HFFc6 (cell line): Measurements from ENCODE around the gene IL33. TPM values are rescaled to one million over a fixed set of nuclear protein-coding genes. Genes with fewer than 3 reads are reported as not detected.

Experiments
- DNase-seq: peaks from one replicate; pipeline ENCODE4 v3.0.0-alpha.2; 2018
- H3K27ac Mint-ChIP-seq: 2 replicates; pipeline ENCODE4 v1.8.0; 2020; ENCODE audit warnings: mild to moderate bottlenecking, mixed read lengths
- H3K27me3 Mint-ChIP-seq: 2 replicates; pipeline ENCODE4 v1.8.0; 2021; ENCODE audit warnings: mild to moderate bottlenecking, moderate library complexity, mixed read lengths; ENCODE audit not compliant: insufficient read depth
- H3K36me3 Mint-ChIP-seq: 2 replicates; pipeline ENCODE4 v1.8.0; 2021; ENCODE audit warnings: low read depth, mixed read lengths
- H3K4me1 Mint-ChIP-seq: 2 replicates; pipeline ENCODE4 v1.8.0; 2020; ENCODE audit warnings: low read depth, mixed read lengths
- H3K4me3 Mint-ChIP-seq: 2 replicates; pipeline ENCODE4 v1.8.0; 2020; ENCODE audit warnings: mild to moderate bottlenecking, moderate library complexity, mixed read lengths
- H3K9me3 Mint-ChIP-seq: 2 replicates; pipeline ENCODE4 v1.8.0; 2020; ENCODE audit warnings: mild to moderate bottlenecking, mixed read lengths
- total RNA-seq, 6 experiments: library from RNA; stranded (reverse); fragmentation: NEBNext Ultra II Directional; extraction: Animal tissue kit (Norgen Biotek cat#: 25700); gene quantifications; 2 replicates in 1 of 6; 3 replicates in 5 of 6; pipeline ENCODE4 v1.2.3, GENCODE V29; 2021
- TF ChIP-seq, protein P1 (sequence below): fragments of 200-600 bp; sonication (generic); IDR thresholded peaks from 2 replicates; pipeline ENCODE4 v1.5.0; 2021; ENCODE audit warnings: antibody characterized with exemption, mild to moderate bottlenecking

IL33 gene
- total RNA-seq, 6 experiments from 2014 or later: 0.09 TPM; not detected in 5

- no peaks in the 10 kb centered on the region for H3K9me3 Mint-ChIP-seq
- H3K36me3 Mint-ChIP-seq: no peaks in the 10 kb centered on the region
- no peak overlapping the region for H3K27ac Mint-ChIP-seq
- H3K4me3 Mint-ChIP-seq: no peak overlapping the region
- no peak for DNase-seq
- H3K27me3 Mint-ChIP-seq: peaks cover 10% of the 10 kb centered on the region
- TF ChIP-seq, protein P1, sequence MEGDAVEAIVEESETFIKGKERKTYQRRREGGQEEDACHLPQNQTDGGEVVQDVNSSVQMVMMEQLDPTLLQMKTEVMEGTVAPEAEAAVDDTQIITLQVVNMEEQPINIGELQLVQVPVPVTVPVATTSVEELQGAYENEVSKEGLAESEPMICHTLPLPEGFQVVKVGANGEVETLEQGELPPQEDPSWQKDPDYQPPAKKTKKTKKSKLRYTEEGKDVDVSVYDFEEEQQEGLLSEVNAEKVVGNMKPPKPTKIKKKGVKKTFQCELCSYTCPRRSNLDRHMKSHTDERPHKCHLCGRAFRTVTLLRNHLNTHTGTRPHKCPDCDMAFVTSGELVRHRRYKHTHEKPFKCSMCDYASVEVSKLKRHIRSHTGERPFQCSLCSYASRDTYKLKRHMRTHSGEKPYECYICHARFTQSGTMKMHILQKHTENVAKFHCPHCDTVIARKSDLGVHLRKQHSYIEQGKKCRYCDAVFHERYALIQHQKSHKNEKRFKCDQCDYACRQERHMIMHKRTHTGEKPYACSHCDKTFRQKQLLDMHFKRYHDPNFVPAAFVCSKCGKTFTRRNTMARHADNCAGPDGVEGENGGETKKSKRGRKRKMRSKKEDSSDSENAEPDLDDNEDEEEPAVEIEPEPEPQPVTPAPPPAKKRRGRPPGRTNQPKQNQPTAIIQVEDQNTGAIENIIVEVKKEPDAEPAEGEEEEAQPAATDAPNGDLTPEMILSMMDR: no peak
- H3K4me1 Mint-ChIP-seq: no peaks in the 10 kb centered on the region
These were observed 53.3 kb downstream of the IL33 start for GRCh38 chr9:6268826-6269397.

GRCh38 chr9:6270896-6271295 is 55.3 kb downstream of the IL33 start:
- Mint-ChIP-seq H3K4me1 (no peaks in the 10 kb centered on the region), H3K27ac (no peak overlapping the region), H3K9me3 (no peaks in the 10 kb centered on the region), H3K27me3 (peaks cover 11% of the 10 kb centered on the region), H3K36me3 (no peaks in the 10 kb centered on the region), H3K4me3 (no peak overlapping the region)
- no peak for DNase-seq
- TF ChIP-seq, protein P1: no peak

- DNase-seq: no peak
- no peaks in the 10 kb centered on the region for H3K4me1 Mint-ChIP-seq
- TF ChIP-seq, protein P1: no peak
- H3K36me3 Mint-ChIP-seq: no peaks in the 10 kb centered on the region
- H3K4me3 Mint-ChIP-seq: no peak overlapping the region
- no peak overlapping the region for H3K27ac Mint-ChIP-seq
- H3K27me3 Mint-ChIP-seq: peaks cover 7% of the 10 kb centered on the region
- no peaks in the 10 kb centered on the region for H3K9me3 Mint-ChIP-seq
These were observed 56.1 kb downstream of the IL33 start for GRCh38 chr9:6271508-6272228.

GRCh38 chr9:6272229-6272598 is 56.6 kb downstream of the IL33 start:
- Mint-ChIP-seq H3K27ac (no peak overlapping the region), H3K9me3 (no peaks in the 10 kb centered on the region), H3K4me1 (no peaks in the 10 kb centered on the region), H3K36me3 (no peaks in the 10 kb centered on the region), H3K27me3 (peaks cover 5% of the 10 kb centered on the region), H3K4me3 (no peak overlapping the region)
- TF ChIP-seq, protein P1: no peak
- DNase-seq: peak; percentile 60

- H3K4me3 Mint-ChIP-seq: no peak overlapping the region
- no peaks in the 10 kb centered on the region for H3K36me3 Mint-ChIP-seq
- no peak for DNase-seq
- H3K27me3 Mint-ChIP-seq: peaks cover 3% of the 10 kb centered on the region
- no peaks in the 10 kb centered on the region for H3K4me1 Mint-ChIP-seq
- H3K9me3 Mint-ChIP-seq: no peaks in the 10 kb centered on the region
- H3K27ac Mint-ChIP-seq: no peak overlapping the region
- TF ChIP-seq, protein P1: no peak
These were observed 61.8 kb downstream of the IL33 start for GRCh38 chr9:6277417-6277816.
